HG02678 (cell line): ENCODE measurements around the gene CABLES2.

ENCODE experiments used
- ATAC-seq: cut with Tn5 transposase; IDR thresholded peaks from one replicate; pipeline ENCODE4 v1.9.1; 2021; ENCODE audit warnings: mild to moderate bottlenecking, moderate library complexity; ENCODE audit not compliant: unreplicated experiment

The CABLES2 gene

GRCh38 chr20:62420846-62421715 lies 14.0 kb upstream of the CABLES2 start:
- ATAC-seq = no peak

DNA sequence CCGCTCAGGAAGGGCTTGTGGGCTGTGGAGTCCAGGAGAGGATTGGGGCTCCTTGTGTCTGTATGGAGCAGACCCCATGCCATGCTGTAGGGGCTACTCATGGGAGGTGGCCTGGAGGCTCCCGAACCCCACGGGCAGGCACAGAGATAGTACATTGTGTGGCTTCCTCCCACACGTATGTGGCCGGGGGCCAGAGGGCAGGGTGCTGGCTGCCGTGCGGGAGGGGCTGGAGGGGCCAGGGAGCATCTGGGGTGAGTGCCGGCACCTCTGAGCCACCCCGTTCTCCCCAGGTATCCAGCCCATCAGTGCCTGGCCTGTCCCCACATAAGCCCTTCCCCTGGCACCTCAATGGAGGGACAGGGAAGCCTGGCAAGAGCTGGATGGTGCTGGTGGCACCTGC lies 12.7 kb upstream of the CABLES2 start:
- no peak for ATAC-seq

DNA sequence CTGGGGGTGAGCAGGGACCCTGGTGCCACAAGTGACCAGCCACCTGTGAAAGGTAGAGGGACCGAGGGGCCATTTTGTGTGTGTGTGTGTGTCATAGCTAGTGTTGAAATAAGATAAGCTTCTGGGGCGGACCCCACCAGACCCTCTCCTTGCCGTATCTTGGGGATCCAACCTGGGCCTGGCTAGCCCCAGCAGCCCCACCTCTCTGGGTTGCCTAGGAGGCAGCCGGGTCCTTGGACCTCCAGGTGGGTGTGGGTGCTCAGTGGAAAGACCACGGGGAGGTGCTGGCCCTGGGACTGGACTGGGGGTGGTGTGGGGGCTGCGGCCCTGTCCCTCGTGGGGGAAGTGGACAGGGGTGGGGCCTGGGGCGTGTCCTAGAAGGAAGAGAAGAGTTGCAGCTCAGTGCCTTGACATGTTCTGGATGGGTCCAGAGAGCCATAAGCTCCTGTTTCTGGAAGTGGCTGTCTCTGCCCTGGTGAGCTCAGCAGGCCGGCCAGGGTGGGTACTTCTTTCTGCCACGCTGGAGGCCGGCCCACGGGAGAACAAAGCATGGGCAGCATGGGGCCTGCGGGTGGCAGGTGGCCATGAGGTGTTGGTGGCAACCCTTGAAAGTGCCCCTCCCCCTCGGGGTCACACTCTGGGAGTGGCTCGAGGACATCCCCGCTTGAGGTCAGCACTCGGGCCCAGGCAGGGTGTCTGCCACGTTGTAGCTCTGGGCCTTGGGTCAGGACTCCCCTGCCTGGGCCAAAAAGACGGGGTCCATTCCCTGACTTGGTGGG lies 11.8 kb upstream of the CABLES2 start:
- ATAC-seq = no peak

DNA sequence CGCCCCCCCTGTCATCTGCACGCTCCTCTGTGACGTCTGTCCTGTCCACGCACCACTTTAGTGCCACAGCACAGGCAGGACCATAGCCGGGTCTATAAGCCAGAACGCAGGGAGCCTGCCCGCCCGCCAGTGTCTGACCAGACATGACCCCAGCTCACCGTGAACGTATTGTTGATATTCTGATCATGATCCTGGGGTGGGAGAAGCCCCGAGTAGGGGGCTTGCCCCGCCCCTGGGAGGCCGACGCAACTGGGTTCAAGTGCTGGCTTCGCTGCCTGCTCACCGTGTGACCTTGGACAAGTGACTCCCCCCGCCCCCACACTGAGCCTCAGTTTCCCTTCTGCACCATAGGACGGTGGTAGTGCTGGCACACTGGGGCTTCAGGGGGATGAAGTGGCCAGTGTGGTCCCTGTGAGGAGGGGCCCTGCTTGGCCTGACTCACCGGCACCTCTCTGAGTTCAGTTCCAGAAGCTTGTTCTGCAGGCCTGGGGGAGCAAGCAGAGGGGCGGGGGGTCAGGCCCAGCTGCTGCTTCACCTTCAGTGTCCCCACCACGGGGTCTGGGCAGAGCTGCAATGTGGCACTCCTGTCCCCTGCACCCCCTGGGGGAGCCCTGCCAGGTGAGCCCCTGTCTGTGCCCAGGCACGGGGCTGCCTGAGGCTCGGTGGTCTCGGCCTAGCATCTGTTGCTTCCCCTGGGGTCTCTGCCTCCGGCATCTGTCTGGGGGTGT lies 11.1 kb upstream of the CABLES2 start:
- no peak for ATAC-seq

GRCh38 chr20:62416651-62417637 lies 9.9 kb upstream of the CABLES2 start:
- ATAC-seq = no peak

- ATAC-seq = no peak
Measured at GRCh38 chr20:62415354-62416111, 8.4 kb upstream of the CABLES2 start.

GRCh38 chr20:62413896-62414481 lies 6.9 kb upstream of the CABLES2 start:
- ATAC-seq = no peak

GRCh38 chr20:62413025-62413570 lies 6.0 kb upstream of the CABLES2 start:
- no peak for ATAC-seq

DNA sequence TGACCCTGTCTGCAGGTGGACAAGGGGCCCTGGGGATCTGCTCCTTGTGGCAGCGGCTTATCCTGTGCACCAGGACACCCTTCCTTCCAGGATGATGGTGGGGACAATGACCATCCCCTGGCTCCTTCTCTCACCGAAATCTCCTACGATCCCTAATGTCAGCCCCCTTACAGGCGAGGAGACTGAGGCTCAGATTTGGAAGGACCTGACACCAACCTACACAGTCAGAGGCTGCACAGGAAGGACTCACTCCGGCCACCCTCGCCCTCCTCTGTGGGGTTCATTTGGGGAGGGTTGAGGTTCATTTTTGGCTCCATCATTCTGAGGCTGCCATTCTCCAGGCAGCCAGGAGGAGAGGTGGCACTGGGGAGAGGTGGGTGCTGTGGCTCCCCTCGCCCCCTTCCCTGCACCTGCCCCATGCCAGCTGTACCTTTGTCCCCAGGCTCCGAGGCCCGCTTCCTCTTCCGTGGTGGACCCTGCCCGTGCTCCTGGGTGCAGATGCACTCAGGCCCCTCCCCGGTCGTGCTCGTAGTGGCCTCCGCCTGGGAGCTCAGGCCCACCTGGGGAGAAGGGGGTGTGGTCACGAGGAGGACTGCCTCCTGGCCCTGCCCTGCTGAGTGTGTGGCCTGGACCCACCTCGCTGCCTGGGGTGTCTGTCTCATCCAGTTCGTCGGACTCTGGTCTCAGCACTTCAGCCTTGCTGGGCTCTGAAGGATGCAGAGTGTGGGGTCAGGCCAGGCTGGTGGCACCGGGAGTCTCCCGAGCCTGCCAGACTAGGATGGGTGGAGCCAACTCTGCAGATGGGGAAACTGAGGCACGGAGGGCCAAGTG lies 5.3 kb upstream of the CABLES2 start:
- no peak for ATAC-seq

- ATAC-seq = no peak
Measured at GRCh38 chr20:62411479-62412193, 4.6 kb upstream of the CABLES2 start.

GRCh38 chr20:62410746-62411478 lies 3.8 kb upstream of the CABLES2 start:
- no peak for ATAC-seq

GRCh38 chr20:62409931-62410745 lies 3.1 kb upstream of the CABLES2 start:
- no peak for ATAC-seq

DNA sequence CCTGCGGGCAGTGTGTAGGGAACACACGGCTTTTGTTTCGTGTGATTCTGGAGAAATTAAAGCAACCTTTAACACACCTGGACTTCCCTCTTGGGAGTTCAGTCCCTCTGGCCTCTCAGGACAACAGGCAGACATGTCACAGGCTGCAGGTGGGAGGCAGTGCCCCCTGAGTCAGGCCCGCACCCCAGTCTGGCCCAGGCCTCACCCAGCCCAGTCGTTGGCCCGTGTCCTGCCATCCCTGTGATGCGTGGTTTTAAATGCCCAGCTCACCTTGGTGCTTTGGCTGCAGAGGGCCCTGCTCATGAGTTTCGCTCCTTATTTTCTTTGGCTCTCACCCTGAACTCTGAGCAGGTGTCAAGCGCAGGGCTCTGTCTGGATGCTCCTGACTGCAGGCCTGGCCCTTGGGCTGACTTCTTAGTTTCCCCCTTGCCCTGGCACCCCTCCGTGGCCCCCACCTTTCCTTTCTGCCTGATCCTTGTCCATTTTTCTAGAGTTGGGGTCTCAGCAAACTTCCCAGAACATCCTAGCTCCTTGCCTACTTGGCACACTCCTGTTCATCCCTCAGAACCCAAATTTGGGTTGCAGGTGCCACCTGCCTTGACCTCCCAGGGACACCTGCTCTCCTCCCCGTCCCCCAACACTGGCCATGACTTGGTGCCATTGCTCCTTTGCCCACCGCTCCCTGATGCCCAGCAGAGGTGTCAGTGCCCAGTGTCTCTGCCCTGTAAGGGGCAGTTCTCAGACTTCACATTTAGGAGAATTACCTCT lies 2.2 kb upstream of the CABLES2 start:
- no peak for ATAC-seq

- no peak for ATAC-seq
Measured at GRCh38 chr20:62408640-62409039, 1.6 kb upstream of the CABLES2 start.

DNA sequence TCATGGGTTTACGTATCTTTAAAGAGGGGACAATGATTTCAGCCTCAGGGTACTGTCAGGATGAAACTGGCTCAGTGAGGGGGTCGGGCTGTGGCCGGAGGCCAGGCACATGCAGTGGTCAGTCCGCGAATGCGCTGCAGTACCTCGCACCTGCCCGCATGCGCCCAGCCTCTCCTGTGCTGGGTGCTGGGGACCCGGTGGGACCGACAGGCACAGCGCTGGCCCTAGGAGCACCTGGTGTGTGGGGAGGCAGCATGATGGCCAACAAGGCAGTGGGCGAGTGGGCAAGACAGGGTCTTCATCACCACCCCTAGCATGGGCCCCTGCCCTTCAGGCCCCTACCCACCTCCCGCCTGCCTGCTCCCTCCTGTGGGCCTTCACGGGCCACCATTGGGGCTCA lies 970 bp upstream of the CABLES2 start:
- no peak for ATAC-seq
